Neural cell (in vitro differentiated cells): ENCODE data around the gene TTC32. TPM values are rescaled to one million over a fixed set of nuclear protein-coding genes. Genes with fewer than 3 reads are reported as not detected.
A peak's percentile ranks its signal among the peaks of the same experiment; 100 is the strongest.

Source experiments
- H2AFZ ChIP-seq: fragments of 200-600, 300-800 bp; sonication (generic), shearing (Covaris generic); 2 replicates; pipeline ENCODE4 v1.6.0; 2014; ENCODE audit warnings: low read depth, mild to moderate bottlenecking, antibody characterized with exemption, low read length, moderate library complexity
- H3F3A ChIP-seq: fragments of 200-600 bp; shearing (Covaris generic); 2 replicates; pipeline ENCODE4 v1.6.1; 2016; ENCODE audit warnings: mild to moderate bottlenecking, moderate library complexity, mixed read lengths, antibody characterized with exemption, low read length; ENCODE audit not compliant: insufficient read depth, poor library complexity, severe bottlenecking
- H3K27ac ChIP-seq: fragments of 200-600, 300-800 bp; sonication (generic), shearing (Covaris generic); 2 replicates; pipeline ENCODE4 v1.5.1; 2014; ENCODE audit warnings: mild to moderate bottlenecking, low read length, moderate library complexity
- H3K27me3 ChIP-seq: fragments of 300-800, 200-600 bp; sonication (generic), shearing (Covaris generic); 2 replicates; pipeline ENCODE4 v1.6.0; 2014; ENCODE audit warnings: mild to moderate bottlenecking, low read depth, low read length, moderate library complexity; ENCODE audit not compliant: insufficient read depth
- H3K36me3 ChIP-seq: fragments of 300-800, 200-600 bp; sonication (generic), shearing (Covaris generic); 2 replicates; pipeline ENCODE4 v1.5.1; 2014; ENCODE audit warnings: mild to moderate bottlenecking, antibody characterized with exemption, low read length, moderate library complexity; ENCODE audit not compliant: insufficient read depth
- H3K4me2 ChIP-seq: fragments of 300-800, 200-600 bp; sonication (generic), shearing (Covaris generic); 2 replicates; pipeline ENCODE4 v1.6.0; 2014; ENCODE audit warnings: mild to moderate bottlenecking, low read length
- H3K4me3 ChIP-seq: fragments of 300-800, 200-600 bp; sonication (generic), shearing (Covaris generic); 2 replicates; pipeline ENCODE4 v1.5.1; 2014; ENCODE audit warnings: mild to moderate bottlenecking, low read length, moderate library complexity
- H3K79me2 ChIP-seq: fragments of 200-600 bp; shearing (Covaris generic); replicated peaks from 2 replicates; pipeline ENCODE4 v1.6.0; 2014; ENCODE audit warnings: mild to moderate bottlenecking, low read length, moderate library complexity; ENCODE audit not compliant: insufficient read depth
- H3K9ac ChIP-seq: fragments of 300-800, 200-600 bp; sonication (generic), shearing (Covaris generic); 2 replicates; pipeline ENCODE4 v1.6.1; 2016; ENCODE audit warnings: mild to moderate bottlenecking, low read length, mixed read lengths
- H3K9me2 ChIP-seq: fragments of 200-600 bp; shearing (Covaris generic); 2 replicates; pipeline ENCODE4 v1.6.1; 2016; ENCODE audit warnings: mild to moderate bottlenecking, low read length, mixed read lengths; ENCODE audit not compliant: insufficient read depth
- H3K9me3 ChIP-seq: fragments of 200-600, 300-800 bp; sonication (generic), shearing (Covaris generic); 2 replicates; pipeline ENCODE4 v1.6.1; 2016; ENCODE audit warnings: mild to moderate bottlenecking, mixed run types, low read length, moderate library complexity, mixed read lengths
- H4K20me1 ChIP-seq: fragments of 200-600 bp; shearing (Covaris generic); 2 replicates; pipeline ENCODE4 v1.6.1; 2016; ENCODE audit warnings: mild to moderate bottlenecking, mixed run types; ENCODE audit not compliant: insufficient read depth
- EP300 ChIP-seq: fragments of 450-650 bp; conservative IDR thresholded peaks from 2 replicates; pipeline ENCODE4 v1.6.1; 2014; ENCODE audit warnings: antibody characterized with exemption, mild to moderate bottlenecking, moderate library complexity; ENCODE audit not compliant: poor library complexity, severe bottlenecking
- EZH2 ChIP-seq: fragments of 200-600, 300-800 bp; shearing (Covaris generic), sonication (generic); IDR thresholded peaks from 2 replicates; pipeline ENCODE4 v1.6.1; 2014; ENCODE audit warnings: antibody characterized with exemption, low read length, borderline replicate concordance, mild to moderate bottlenecking; ENCODE audit not compliant: insufficient read depth, poor library complexity, severe bottlenecking
- MXI1 ChIP-seq: fragments of 450-650 bp; conservative IDR thresholded peaks from 2 replicates; pipeline ENCODE4 v1.6.1; 2014; ENCODE audit warnings: antibody characterized with exemption, mild to moderate bottlenecking; ENCODE audit not compliant: poor library complexity, severe bottlenecking
- POLR2AphosphoS5 ChIP-seq: IDR thresholded peaks from 2 replicates; pipeline ENCODE4 v1.6.1; 2012
- RAD21 ChIP-seq: fragments of 450-650 bp; conservative IDR thresholded peaks from 2 replicates; pipeline ENCODE4 v1.6.1; 2014; ENCODE audit warnings: antibody characterized with exemption, mild to moderate bottlenecking, moderate library complexity
- SMC3 ChIP-seq: fragments of 450-650 bp; conservative IDR thresholded peaks from 2 replicates; pipeline ENCODE4 v1.6.1; 2014; ENCODE audit warnings: antibody characterized with exemption, mild to moderate bottlenecking, moderate library complexity; ENCODE audit not compliant: poor library complexity
- TAF1 ChIP-seq: IDR thresholded peaks from 2 replicates; pipeline ENCODE4 v1.6.1; 2012; ENCODE audit warnings: low read depth
- polyA minus RNA-seq: library from RNA; depleted of rRNA, polyadenylated mRNA; stranded (reverse); fragments of >200 nt; gene quantifications from 2 replicates; pipeline ENCODE4 v1.2.3, GENCODE V29; 2014
- polyA plus RNA-seq: library from polyadenylated mRNA; depleted of rRNA; stranded (reverse); fragments of >200 nt; gene quantifications from 2 replicates; pipeline ENCODE4 v1.2.3, GENCODE V29; 2014
- TF ChIP-seq, protein P1 (sequence below): fragments of 450-650 bp; IDR thresholded peaks from 2 replicates; pipeline ENCODE4 v1.5.1; 2014; ENCODE audit warnings: antibody characterized with exemption, mild to moderate bottlenecking, moderate library complexity; ENCODE audit not compliant: poor library complexity, severe bottlenecking
- TF ChIP-seq, protein P2 (sequence below): IDR thresholded peaks from 2 replicates; pipeline ENCODE4 v1.6.1; 2012; ENCODE audit warnings: borderline replicate concordance

Gene TTC32
- polyA plus RNA-seq (79.4 and 106 TPM in 2 replicates), polyA minus RNA-seq (29.8 and 32.1 TPM in 2 replicates)

DNA sequence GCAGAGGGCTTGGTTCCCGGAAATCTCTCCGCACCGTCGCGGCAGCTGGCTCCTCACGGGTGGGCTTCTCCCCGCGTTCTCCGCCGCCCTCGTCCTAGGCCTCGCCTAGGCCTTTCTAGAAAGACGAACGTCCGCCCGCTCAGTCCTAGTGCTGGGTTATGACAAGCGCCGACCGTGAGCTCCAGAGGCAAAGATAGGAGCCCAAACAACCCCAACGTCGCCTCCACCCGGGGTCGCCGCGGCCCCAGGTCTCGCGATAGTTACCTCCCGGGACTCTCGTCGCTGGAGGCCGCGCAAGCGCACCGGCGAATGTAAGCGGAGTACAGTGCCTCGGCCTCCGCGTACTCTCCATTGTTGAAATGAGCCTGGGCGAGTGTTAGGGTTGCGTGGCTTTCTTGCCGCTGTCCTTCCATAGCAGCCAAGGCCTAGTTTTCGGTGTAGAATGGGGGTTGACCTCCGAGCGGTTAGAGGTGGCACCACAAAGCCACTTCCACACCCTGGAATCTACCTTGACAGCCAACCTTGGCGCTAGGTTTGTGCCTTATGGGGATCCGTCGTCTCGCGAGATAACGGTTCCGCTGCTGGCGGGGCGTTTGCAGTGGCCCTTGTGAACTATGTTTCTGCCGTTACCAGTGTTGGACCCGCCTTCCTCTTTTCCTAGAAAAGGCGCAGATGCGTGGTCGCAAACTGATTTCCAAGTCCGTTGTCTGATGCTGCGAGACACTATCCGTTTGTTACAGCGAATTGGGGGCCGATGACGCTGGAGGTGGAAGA is at the start of gene TTC32:
Gene TTC32, minus strand, starts transcription at position 542 of the 774 bp plus-strand sequence. Its CDS starts 129 bp downstream, at position 413.
- peak within 1 kb of the TSS; percentile 79 for H3K4me3 ChIP-seq

DNA sequence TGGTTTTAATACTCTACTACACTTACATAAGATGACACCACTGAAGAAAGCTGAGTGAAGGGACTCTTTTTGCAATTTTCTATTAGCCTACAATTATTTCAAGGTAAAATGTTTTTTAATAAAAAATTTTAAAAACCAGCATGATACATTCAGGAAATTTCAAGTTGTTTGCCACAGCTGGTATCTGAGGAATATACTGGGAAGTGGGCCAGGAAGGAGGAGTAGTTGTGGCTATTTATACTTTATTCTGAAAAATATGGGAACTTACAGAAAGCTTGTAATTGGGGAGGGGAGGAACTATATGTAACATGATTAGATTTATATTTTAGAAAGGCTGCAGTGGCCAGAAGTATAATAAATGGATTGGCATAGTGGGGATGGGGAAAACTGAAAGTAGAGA is 47.3 kb upstream of the TTC32 start:
- Histone ChIP-seq H3K4me2 (no peak overlapping the region), H3K27ac (no peak overlapping the region), H3K4me3 (no peak overlapping the region), H3K79me2 (no peaks in the 10 kb centered on the region), H4K20me1 (no peaks in the 10 kb centered on the region), H3K9me2 (no peaks in the 10 kb centered on the region), H3K9me3 (no peaks in the 10 kb centered on the region), H3K36me3 (no peaks in the 10 kb centered on the region), H3F3A (no peaks in the 10 kb centered on the region), H3K27me3 (no peaks in the 10 kb centered on the region), H3K9ac (no peak overlapping the region), H2AFZ (no peak overlapping the region)
- TF ChIP-seq TAF1 (no peak), POLR2AphosphoS5 (no peak), EP300 (no peak), MXI1 (no peak), EZH2 (no peak), SMC3 (no peak), RAD21 (no peak)
- TF ChIP-seq, protein P1, sequence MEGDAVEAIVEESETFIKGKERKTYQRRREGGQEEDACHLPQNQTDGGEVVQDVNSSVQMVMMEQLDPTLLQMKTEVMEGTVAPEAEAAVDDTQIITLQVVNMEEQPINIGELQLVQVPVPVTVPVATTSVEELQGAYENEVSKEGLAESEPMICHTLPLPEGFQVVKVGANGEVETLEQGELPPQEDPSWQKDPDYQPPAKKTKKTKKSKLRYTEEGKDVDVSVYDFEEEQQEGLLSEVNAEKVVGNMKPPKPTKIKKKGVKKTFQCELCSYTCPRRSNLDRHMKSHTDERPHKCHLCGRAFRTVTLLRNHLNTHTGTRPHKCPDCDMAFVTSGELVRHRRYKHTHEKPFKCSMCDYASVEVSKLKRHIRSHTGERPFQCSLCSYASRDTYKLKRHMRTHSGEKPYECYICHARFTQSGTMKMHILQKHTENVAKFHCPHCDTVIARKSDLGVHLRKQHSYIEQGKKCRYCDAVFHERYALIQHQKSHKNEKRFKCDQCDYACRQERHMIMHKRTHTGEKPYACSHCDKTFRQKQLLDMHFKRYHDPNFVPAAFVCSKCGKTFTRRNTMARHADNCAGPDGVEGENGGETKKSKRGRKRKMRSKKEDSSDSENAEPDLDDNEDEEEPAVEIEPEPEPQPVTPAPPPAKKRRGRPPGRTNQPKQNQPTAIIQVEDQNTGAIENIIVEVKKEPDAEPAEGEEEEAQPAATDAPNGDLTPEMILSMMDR = no peak
- TF ChIP-seq, protein P2, sequence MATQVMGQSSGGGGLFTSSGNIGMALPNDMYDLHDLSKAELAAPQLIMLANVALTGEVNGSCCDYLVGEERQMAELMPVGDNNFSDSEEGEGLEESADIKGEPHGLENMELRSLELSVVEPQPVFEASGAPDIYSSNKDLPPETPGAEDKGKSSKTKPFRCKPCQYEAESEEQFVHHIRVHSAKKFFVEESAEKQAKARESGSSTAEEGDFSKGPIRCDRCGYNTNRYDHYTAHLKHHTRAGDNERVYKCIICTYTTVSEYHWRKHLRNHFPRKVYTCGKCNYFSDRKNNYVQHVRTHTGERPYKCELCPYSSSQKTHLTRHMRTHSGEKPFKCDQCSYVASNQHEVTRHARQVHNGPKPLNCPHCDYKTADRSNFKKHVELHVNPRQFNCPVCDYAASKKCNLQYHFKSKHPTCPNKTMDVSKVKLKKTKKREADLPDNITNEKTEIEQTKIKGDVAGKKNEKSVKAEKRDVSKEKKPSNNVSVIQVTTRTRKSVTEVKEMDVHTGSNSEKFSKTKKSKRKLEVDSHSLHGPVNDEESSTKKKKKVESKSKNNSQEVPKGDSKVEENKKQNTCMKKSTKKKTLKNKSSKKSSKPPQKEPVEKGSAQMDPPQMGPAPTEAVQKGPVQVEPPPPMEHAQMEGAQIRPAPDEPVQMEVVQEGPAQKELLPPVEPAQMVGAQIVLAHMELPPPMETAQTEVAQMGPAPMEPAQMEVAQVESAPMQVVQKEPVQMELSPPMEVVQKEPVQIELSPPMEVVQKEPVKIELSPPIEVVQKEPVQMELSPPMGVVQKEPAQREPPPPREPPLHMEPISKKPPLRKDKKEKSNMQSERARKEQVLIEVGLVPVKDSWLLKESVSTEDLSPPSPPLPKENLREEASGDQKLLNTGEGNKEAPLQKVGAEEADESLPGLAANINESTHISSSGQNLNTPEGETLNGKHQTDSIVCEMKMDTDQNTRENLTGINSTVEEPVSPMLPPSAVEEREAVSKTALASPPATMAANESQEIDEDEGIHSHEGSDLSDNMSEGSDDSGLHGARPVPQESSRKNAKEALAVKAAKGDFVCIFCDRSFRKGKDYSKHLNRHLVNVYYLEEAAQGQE = no peak

More for the DNA sequence above, at the start of gene TTC32:
- H3K9ac ChIP-seq = peak within 1 kb of the TSS; percentile 93
- H3F3A ChIP-seq = peaks cover 3% of the 10 kb centered on the region
- peaks cover 40% of the 10 kb centered on the region for H3K79me2 ChIP-seq
- no peaks in the 10 kb centered on the region for H4K20me1 ChIP-seq
- peak within 1 kb of the TSS; percentile 98 for H3K4me2 ChIP-seq
- no peaks in the 10 kb centered on the region for H3K9me2 ChIP-seq
- H2AFZ ChIP-seq = peak within 1 kb of the TSS; percentile 88
- TF ChIP-seq POLR2AphosphoS5 (peak; percentile 93), EP300 (peak; percentile 52), SMC3 (peak; percentile 31), TAF1 (peak; percentile 84), RAD21 (peak; percentile 9), EZH2 (no peak), MXI1 (peak; percentile 69)
- TF ChIP-seq, protein P1 = no peak
- TF ChIP-seq, protein P2 = peak; percentile 93
- H3K9me3 ChIP-seq = no peaks in the 10 kb centered on the region
- H3K36me3 ChIP-seq = no peaks in the 10 kb centered on the region
- no peaks in the 10 kb centered on the region for H3K27me3 ChIP-seq
- peak within 1 kb of the TSS; percentile 99 for H3K27ac ChIP-seq
